AG09309 (cell line): ENCODE results near the gene HELZ2.

Experiments
- DNase-seq: peaks from one replicate; pipeline ENCODE4 v3.0.0-alpha.2; 2010; ENCODE audit warnings: low read depth
- H3K4me3 ChIP-seq: 2 replicates; pipeline ENCODE4 v1.5.1; 2011; ENCODE audit warnings: mild to moderate bottlenecking, low read depth, low read length, moderate library complexity; ENCODE audit not compliant: control insufficient read depth
- CTCF ChIP-seq: IDR thresholded peaks from 2 replicates; pipeline ENCODE4 v1.5.1; 2011; ENCODE audit warnings: mild to moderate bottlenecking, low read depth, low read length, inconsistent platforms; ENCODE audit not compliant: insufficient read depth, control insufficient read depth; ENCODE audit errors: missing control alignments

Gene HELZ2

GRCh38 chr20:63566395-63567135, 7.5 kb downstream of the HELZ2 start:
- DNase-seq = no peak
- no peak for TF ChIP-seq CTCF
- no peak overlapping the region for H3K4me3 ChIP-seq

- TF ChIP-seq CTCF = no peak
- DNase-seq = no peak
- H3K4me3 ChIP-seq = no peak overlapping the region
Observed at GRCh38 chr20:63565699-63566335, 8.2 kb downstream of the HELZ2 start.

DNA sequence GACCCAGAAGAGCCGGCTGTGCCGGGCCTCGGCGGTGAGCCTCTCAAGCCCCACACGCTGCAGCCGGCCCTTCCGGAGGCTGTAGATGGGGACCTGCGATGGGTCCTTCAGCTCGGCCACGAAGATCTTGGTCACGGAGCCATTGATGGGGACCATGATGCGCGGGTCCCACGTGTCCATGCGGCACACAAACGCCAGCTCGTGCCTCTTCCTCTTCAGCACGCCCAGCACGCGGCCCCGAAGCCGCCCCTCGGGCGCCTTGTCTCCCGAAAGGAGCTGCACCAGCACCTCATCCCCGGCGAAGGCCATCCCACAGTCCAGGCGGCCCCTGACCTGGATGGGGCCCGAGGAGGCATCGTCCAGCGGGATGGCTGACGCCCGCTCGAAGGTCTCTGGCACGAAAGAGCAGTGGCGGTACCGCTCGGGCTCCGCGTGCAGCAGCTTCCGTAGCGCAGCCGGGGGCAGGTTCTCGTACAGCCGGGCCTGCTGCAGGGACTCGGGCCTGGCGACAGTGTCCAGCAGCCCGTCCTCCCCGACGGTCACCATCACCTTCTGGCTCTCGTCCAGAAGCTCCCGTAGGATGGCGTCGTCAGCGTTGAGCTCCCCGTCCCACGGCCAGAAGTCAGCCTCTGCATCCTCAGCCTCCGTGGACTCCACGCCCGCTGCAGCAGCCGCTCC, 8.9 kb downstream of the HELZ2 start:
- no peak for TF ChIP-seq CTCF

DNA sequence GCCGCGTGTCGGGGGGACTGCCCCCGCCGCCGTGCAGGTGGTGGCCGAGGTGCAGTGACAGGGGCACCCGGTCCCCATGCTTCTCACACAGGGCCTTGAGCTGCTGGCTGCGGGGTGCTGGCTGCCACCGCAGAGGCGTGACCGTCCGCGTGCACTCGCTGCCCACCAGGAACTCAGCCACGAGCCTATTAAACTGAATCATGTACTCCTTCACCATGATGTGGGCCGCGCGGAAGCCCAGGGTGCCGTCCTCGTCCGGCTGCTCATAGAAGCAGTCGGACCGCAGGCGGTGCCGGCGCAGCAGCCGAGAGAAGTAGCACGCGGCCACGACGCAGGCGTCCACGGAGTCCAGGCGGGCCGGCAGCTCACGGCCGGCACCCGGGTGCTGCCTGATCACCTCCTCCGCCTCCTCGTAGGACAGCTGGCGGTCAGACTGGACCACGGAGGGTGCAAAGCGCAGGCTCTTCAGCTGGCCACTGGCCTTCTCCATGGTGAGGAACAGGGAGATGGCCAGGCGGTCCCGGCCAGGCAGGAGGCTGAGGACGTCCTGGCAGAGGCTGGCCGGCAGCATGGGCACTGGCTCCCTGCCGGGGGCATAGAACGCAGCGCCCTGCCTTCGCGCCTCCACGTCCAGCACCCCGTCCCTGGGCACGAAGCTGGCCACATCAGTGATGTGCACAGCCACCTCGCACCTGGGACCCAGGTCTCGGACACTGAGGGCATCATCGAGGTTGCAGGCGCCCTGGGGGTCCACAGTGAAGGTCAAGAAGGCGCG, 9.8 kb downstream of the HELZ2 start:
- H3K4me3 ChIP-seq = no peak overlapping the region
- TF ChIP-seq CTCF = no peak
- DNase-seq = no peak

More for the DNA sequence above, 8.9 kb downstream of the HELZ2 start:
- no peak overlapping the region for H3K4me3 ChIP-seq
- DNase-seq = no peak

DNA sequence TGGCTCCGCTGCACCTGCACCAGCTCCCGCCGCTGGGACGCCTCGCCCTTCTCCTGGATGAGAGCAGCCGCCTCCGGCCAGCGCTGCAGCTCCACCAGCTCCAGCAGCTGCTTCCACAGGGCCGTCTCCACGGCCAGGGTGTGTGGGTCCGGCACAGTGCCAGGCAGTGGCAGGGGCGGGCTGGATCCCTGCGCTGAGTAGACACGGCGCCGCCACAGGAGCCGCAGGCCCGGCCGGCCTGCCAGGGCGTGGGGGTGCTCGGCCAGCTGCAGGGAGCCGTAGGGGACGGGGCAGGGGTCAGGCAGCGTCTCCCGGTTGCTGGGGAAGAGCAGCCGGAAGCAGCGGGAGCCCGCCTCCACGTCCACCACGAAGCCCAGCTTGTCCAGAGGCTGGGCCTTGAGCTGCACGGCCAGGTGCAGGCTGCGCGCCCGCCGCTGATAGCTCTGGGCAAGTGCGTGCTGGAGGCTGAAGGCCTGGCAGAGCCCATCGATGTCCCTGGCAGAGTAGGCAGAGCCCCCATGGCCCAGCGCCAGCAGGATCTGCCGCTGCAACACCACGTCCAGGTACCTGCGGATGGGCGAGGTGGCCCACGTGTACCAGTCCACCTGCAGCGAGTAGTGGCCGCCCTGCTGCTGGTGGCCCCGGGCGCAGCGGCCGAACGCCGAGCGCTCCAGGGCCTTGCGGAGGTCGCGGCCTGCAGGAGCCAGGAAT, 10.7 kb downstream of the HELZ2 start:
- no peak for TF ChIP-seq CTCF
- no peak for DNase-seq
- no peak overlapping the region for H3K4me3 ChIP-seq

DNA sequence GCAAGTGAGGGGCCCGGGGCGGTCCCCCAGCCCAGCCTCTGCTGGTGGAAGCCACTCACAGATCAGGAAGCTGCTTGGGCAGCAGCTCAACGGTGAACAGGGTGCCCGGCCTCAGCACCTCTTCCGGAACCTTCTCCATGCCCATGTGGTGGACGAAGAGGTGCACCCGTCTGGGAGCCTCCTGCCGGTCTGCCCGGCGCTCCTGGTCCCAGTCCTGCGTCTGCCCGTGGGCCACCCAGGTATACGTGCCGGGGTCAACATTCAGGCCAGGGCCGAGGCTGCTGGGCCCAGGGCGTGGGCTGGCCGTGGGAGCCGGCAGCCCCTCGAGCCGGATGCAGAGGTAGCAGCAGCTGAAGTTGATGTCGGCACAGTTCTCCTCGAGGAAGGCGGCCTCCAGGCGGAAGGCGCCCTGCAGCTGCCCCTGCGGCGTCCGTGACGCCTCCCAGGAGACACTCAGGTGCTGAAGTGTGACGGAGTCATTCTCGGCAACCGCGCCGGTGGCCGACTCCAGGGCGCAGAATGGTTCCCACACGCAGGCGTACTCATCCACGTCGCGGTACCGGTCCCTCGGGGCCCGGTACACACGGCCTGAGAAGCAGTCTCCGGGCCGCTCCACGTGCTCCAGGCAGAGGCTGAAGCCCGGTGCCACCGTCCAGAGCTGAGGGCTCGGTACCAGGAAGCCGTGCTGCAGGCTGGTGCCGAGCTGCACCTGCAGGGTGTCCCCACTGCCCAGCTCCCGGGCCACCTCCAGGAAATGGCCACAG, 11.4 kb downstream of the HELZ2 start:
- TF ChIP-seq CTCF = no peak
- no peak overlapping the region for H3K4me3 ChIP-seq
- DNase-seq = no peak
